GM19397 (cell line): ENCODE results near the gene RASSF8.
"Not testable (repeated sequence)": the region's sequence is repeated elsewhere in the genome, so short reads cannot be mapped to it uniquely, and the experiment has no call there.

Source experiments
- ATAC-seq: cut with Tn5 transposase; IDR thresholded peaks from one replicate; pipeline ENCODE4 v1.9.1; 2021; ENCODE audit warnings: mild to moderate bottlenecking, moderate library complexity; ENCODE audit not compliant: unreplicated experiment

Gene RASSF8

GRCh38 chr12:26055087-26055486 lies 96.6 kb downstream of the RASSF8 start:
- ATAC-seq = no peak

GRCh38 chr12:26056335-26056734 lies 97.9 kb downstream of the RASSF8 start:
- ATAC-seq = no peak

GRCh38 chr12:26057271-26057670 lies 98.8 kb downstream of the RASSF8 start:
- not testable (repeated sequence) for ATAC-seq

GRCh38 chr12:26058308-26058707 lies 99.8 kb downstream of the RASSF8 start:
- no peak for ATAC-seq

DNA sequence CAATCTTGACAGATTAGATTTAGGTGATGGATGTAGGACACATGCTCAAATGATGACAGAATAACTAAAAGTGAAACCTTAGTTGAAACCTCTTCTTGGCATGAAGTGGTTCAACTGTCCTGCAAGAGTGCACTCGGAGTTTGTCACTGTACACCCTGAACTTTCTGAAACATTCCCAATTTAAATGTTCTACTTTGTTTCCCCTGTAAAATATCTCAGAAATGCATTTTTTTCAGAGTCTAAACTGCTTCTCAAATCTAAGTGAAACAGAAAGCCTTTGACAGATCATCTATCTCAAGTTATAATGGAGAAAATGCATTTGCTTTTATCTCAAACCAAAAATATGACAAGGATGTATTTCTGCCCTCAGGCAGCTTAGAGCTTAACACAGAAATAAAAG lies 100.3 kb downstream of the RASSF8 start:
- no peak for ATAC-seq

GRCh38 chr12:26062006-26062405 lies 103.5 kb downstream of the RASSF8 start:
- no peak for ATAC-seq

DNA sequence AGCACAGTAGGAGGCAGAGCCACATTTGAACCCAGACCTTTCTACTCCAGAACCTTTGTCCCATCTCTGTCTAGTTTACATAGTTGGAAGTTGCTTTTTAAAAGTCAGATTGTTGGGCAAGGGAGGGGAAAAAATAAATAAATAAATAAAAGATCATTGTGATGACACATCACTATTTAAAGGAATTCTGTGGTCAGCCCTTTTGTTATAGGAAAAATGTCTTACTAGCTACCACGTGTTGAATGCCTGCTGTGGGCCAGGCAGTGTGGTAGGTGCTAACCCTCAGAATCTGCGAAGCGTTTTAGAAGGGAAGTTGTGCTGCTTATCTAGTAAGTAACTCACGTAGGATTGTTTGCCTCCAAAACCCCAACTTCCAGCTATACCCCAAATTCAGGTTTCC lies 104.1 kb downstream of the RASSF8 start:
- no peak for ATAC-seq

- ATAC-seq = no peak
Measured at GRCh38 chr12:26065451-26065850, 107.0 kb downstream of the RASSF8 start.

GRCh38 chr12:26068503-26068902 lies 110.0 kb downstream of the RASSF8 start:
- no peak for ATAC-seq

DNA sequence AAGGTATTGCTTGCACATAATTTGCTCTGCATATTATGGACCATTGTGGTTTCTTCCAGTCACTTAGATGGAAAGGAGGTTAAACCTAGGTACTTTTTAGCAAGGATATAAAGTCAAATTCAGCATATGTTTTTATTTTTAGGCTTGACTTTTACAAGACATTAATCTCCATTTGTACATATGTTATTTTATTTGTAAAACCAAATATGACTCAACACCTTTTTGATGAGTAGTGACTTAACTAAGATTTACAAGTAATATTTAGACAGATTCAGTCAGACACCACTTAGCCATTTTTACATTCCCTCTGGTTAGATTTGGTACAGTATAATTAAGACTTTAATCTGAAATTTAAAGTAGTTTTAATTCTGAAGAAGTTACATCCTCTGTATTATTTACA lies 111.3 kb downstream of the RASSF8 start:
- no peak for ATAC-seq

DNA sequence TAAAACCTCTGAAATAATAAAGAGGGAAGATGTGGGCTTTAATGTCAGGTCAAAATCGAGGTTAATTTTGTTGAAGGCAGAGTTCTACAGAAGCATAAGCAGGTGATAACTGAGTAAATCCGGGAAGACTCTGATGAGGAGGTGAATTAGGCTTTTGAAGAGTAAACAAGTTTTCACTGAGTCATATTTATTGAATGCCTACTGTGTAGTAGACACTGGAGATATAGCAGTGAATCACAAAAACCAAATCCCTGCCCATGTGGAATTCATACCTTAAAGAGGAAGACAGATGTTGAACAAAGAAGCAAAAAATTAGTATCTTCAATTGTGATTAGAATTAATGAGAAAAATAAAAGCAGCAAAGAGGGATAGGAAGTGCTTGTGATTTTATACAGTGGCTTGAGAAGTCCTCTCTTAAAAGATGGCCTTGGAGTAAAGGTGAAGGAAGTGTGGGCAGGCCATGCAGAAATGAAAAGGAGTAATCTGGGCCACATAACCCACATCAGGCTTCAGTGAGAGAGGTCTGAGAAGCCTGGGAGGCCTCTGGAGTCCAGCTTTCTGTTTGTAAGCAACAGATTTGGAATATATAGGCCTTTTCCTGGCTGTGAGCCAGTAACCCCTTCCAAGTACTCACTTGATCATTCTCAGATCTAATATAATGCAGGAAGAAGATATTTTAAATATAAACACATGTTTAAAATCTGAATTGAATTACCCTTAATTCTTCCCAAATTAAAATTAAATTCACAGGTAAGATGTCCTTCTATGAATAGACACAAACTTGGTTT lies 119.6 kb downstream of the RASSF8 start:
- ATAC-seq = no peak

GRCh38 chr12:26080911-26081310 lies 122.4 kb downstream of the RASSF8 start:
- ATAC-seq = no peak

GRCh38 chr12:26086936-26087335 lies 128.5 kb downstream of the RASSF8 start:
- no peak for ATAC-seq

- peak; percentile 96 for ATAC-seq
Measured at GRCh38 chr12:26088998-26089397, 130.5 kb downstream of the RASSF8 start.

- ATAC-seq = no peak
Measured at GRCh38 chr12:26090836-26091510, 132.5 kb downstream of the RASSF8 start.

DNA sequence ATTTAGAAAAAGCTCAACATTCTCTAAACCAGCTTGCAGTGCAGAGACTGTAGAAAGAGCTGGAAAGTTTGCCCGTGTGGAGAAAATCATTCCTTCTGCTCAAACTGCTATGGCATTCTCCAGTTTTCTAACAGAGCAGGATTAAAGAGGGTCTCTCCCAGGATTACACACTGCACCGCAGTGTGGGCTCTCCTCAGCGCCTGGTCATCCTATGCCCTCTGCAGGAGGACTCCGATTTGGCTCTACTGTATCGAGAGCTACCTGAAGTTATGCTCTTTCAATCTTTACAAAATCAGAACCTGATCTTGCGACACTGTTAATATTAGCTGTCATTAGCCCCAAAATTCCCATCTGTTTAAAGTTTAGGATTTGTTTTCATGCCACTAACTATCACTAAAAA lies 133.3 kb downstream of the RASSF8 start:
- ATAC-seq = no peak

DNA sequence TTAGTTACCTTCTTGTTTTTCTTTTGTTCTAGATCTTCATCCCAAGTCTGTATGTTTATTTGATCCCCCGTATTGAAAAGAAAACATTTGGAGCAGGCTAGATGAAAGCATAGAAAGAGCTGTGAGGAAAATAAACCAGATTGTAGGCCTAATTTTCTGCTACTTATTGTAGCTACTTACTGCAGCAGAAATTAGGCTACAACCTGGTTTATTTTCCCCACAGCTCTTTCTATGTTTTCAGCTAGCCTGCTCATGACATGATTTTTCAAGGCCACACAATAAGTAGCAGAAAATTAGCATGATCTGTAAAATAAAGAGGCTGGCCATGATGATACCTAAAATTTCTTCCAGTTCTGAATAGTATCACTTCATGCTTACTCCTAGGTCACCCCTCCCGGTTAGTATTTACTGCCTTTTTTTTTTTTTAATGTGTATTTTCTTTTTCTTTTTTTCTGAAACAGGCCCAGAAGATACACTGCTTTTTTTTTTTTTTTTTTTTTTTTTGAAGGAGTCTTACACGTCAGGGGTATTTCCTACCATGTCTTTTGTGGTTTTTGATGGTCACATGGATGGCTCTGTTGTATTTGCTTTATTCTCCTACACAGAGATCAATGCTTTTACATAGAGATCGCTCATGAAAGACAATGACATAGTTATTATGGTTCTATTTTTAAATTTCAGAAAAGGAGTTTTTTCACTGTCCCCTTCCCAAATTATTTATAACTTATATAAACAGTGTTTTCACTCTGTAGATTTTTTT lies 134.0 kb downstream of the RASSF8 start:
- no peak for ATAC-seq

- ATAC-seq = no peak
Measured at GRCh38 chr12:26095186-26095585, 136.7 kb downstream of the RASSF8 start.

- no peak for ATAC-seq
Measured at GRCh38 chr12:26096036-26096435, 137.6 kb downstream of the RASSF8 start.

DNA sequence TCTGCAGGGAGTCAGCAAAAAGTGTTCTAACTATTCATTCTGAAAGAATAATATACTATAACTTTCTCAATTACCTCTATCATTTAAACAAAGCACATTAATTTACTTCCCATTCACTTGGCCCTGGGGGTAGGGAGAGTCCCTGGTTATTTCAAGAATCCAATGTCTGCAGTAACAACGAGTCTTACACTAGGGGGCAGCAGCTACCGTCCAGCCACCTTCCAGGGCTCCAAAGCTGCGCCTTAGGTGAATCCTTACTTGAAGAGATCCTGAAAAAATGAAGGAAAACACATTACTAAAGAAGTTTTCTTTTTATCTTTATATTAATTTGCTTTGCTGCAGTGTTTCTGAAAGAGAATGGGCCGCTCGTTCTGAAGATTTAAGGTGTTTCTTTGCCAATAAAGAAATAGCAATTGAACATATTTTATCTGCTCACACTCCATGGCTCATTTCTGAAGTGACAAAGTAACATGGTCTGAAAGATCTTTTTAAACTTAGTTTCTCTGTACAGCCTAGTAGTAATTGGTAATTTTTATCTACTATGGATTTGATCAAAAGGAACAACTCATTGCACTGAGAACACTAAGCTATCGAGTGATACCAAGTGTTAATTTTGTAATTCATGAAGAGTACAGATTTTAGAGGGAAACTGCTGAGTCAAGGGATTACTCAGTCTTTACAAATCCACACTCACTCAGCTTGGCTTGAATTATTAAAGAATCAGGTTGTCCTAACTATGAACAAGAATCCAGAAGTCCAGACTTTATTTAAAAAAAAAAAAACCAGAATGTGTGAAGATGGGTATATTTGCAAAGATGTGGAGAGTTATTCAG lies 138.8 kb downstream of the RASSF8 start:
- no peak for ATAC-seq
